GM18951 (cell line): ENCODE measurements around the gene TCL1A.

Experiments
- POLR2A ChIP-seq: IDR thresholded peaks from 4 replicates; pipeline ENCODE4 v1.6.1; 2011; ENCODE audit warnings: mild to moderate bottlenecking; ENCODE audit not compliant: insufficient read length, insufficient read depth; ENCODE audit errors: extremely low read depth
- in situ Hi-C: fragments of 300-500 bp; cut with MboI; formaldehyde crosslinking; loops from one replicate; pipeline ENCODE4 v1.12.0; 2022; ENCODE audit warnings: low sequenced_read_pairs, mixed read lengths, inconsistent platforms; ENCODE audit not compliant: unreplicated experiment

Gene TCL1A

GRCh38 chr14:95695913-95696312, 18.0 kb downstream of the TCL1A start:
- in situ Hi-C loops = no loop called here
- TF ChIP-seq POLR2A = no peak

GRCh38 chr14:95695051-95695450, 18.9 kb downstream of the TCL1A start:
- in situ Hi-C loops = no loop called here
- no peak for TF ChIP-seq POLR2A

- in situ Hi-C loops = no loop called here
- no peak for TF ChIP-seq POLR2A
Measured at GRCh38 chr14:95692109-95692508, 21.8 kb downstream of the TCL1A start.

- in situ Hi-C loops = no loop called here
- TF ChIP-seq POLR2A = no peak
Measured at GRCh38 chr14:95691591-95691990, 22.3 kb downstream of the TCL1A start.

GRCh38 chr14:95690815-95691214, 23.1 kb downstream of the TCL1A start:
- in situ Hi-C loops = no loop called here
- TF ChIP-seq POLR2A = no peak

GRCh38 chr14:95689441-95689840, 24.5 kb downstream of the TCL1A start:
- TF ChIP-seq POLR2A = no peak
- in situ Hi-C loops = no loop called here

GRCh38 chr14:95686935-95687334, 27.0 kb downstream of the TCL1A start:
- no peak for TF ChIP-seq POLR2A
- in situ Hi-C loops = no loop called here

- in situ Hi-C loops = no loop called here
- no peak for TF ChIP-seq POLR2A
Measured at GRCh38 chr14:95685978-95686922, 27.7 kb downstream of the TCL1A start, which contains the start of gene TCL1B. TCL1B (plus strand) TSS chr14:95686426; CDS start chr14:95686468, 42 bp downstream.

GRCh38 chr14:95683793-95684192, 30.1 kb downstream of the TCL1A start:
- in situ Hi-C loops = no loop called here
- TF ChIP-seq POLR2A = no peak

- in situ Hi-C loops = no loop called here
- TF ChIP-seq POLR2A = no peak
Measured at GRCh38 chr14:95681153-95681552, 32.8 kb downstream of the TCL1A start.

- TF ChIP-seq POLR2A = no peak
- in situ Hi-C loops = no loop called here
Measured at GRCh38 chr14:95679998-95680735, 33.8 kb downstream of the TCL1A start.

- in situ Hi-C loops = no loop called here
- TF ChIP-seq POLR2A = no peak
Measured at GRCh38 chr14:95679148-95679815, 34.6 kb downstream of the TCL1A start.

- TF ChIP-seq POLR2A = no peak
- in situ Hi-C loops = no loop called here
Measured at GRCh38 chr14:95677179-95677835, 36.6 kb downstream of the TCL1A start.
